SK-N-SH (cell line): ENCODE results near the gene LINS1. TPM values are rescaled to one million over a fixed set of nuclear protein-coding genes. Genes with fewer than 3 reads are reported as not detected.

Experiments
- CTCF ChIA-PET: fragments of 300-600, 350-600 bp; formaldehyde crosslinking; extraction: SDS; loops from one replicate; lab custom pipeline; 2021; lab: Yijun Ruan, JAX
- POLR2A ChIA-PET: fragments of 350-600 bp; sonication (Branson Sonifier 250); formaldehyde crosslinking; extraction: SDS; loops from one replicate; lab custom pipeline; 2020; ENCODE audit warnings: antibody characterized with exemption, inconsistent platforms; lab: Yijun Ruan, JAX
- DNase-seq: peaks from one replicate; pipeline ENCODE4 v3.0.0; 2012
- H2AFZ ChIP-seq: fragments of 200-600 bp; sonication (generic); 2 replicates; pipeline ENCODE4 v1.8.1; 2016; ENCODE audit warnings: antibody characterized with exemption, mild to moderate bottlenecking, low read depth
- H3F3A ChIP-seq: fragments of 200-600 bp; sonication (generic); replicated peaks from 2 replicates; pipeline ENCODE3; 2016; ENCODE audit warnings: antibody characterized with exemption, mild to moderate bottlenecking; ENCODE audit not compliant: insufficient read depth
- H3K27ac ChIP-seq, 2 experiments: fragments of 200-500 bp in 1 of 2; fragments of 200-600 bp in 1 of 2; sonication (Bioruptor generic) in 1 of 2; sonication (generic), shearing (Covaris generic) in 1 of 2; 2 replicates each; pipeline versions ENCODE4 v1.5.1 to v1.6.1; 2014 to 2016; ENCODE audit warnings: low read depth in 2 of 2, inconsistent platforms in 1 of 2, low read length in 1 of 2, mild to moderate bottlenecking in 1 of 2, mixed read lengths in 1 of 2
- H3K27me3 ChIP-seq: fragments of 200-600 bp; sonication (generic), shearing (Covaris generic); 2 replicates; pipeline ENCODE4 v1.6.1; 2016; ENCODE audit warnings: mixed run types; ENCODE audit not compliant: insufficient read depth
- H3K36me3 ChIP-seq, 2 experiments: fragments of 200-500 bp in 1 of 2; fragments of 200-600 bp in 1 of 2; sonication (Bioruptor generic) in 1 of 2; sonication (generic) in 1 of 2; replicated peaks in 1 of 2; 2 replicates each; pipeline versions ENCODE3 to v1.5.1; 2014 to 2016; ENCODE audit warnings: low read length in 1 of 2, mild to moderate bottlenecking in 1 of 2; ENCODE audit not compliant: insufficient read depth in 2 of 2, control insufficient read depth in 1 of 2
- H3K4me1 ChIP-seq, 2 experiments: fragments of 200-500 bp in 1 of 2; fragments of 200-600 bp in 1 of 2; sonication (Bioruptor generic) in 1 of 2; sonication (generic), shearing (Covaris generic) in 1 of 2; 2 replicates each; pipeline versions ENCODE4 v1.5.1 to v1.6.1; 2014 to 2016; ENCODE audit warnings: low read depth in 1 of 2, low read length in 1 of 2, mixed run types in 1 of 2; ENCODE audit not compliant: insufficient read depth in 2 of 2, control insufficient read depth in 1 of 2
- H3K4me2 ChIP-seq: fragments of 200-600 bp; sonication (generic), shearing (Covaris generic); 2 replicates; pipeline ENCODE4 v1.6.1; 2017; ENCODE audit warnings: mixed run types
- H3K4me3 ChIP-seq, 2 experiments: fragments of 200-500 bp in 1 of 2; fragments of 200-600 bp in 1 of 2; sonication (Bioruptor generic) in 1 of 2; sonication (generic), shearing (Covaris generic) in 1 of 2; 2 replicates each; pipeline versions ENCODE4 v1.5.1 to v1.8.1; 2014 to 2016; ENCODE audit warnings: low read depth in 2 of 2, inconsistent platforms in 1 of 2, low read length in 1 of 2, mild to moderate bottlenecking in 1 of 2, mixed read lengths in 1 of 2, moderate library complexity in 1 of 2
- H3K79me2 ChIP-seq: fragments of 200-600 bp; sonication (generic); 2 replicates; pipeline ENCODE4 v1.8.1; 2017; ENCODE audit warnings: mild to moderate bottlenecking; ENCODE audit not compliant: insufficient read depth
- H3K9ac ChIP-seq: fragments of 200-600 bp; sonication (generic); 2 replicates; pipeline ENCODE4 v1.6.1; 2017; ENCODE audit warnings: mixed run types
- H3K9me2 ChIP-seq: fragments of 200-600 bp; sonication (generic); 2 replicates; pipeline ENCODE4 v1.6.1; 2017; ENCODE audit warnings: mixed run types
- H3K9me3 ChIP-seq: fragments of 200-600 bp; sonication (generic); 2 replicates; pipeline ENCODE4 v1.6.1; 2017; ENCODE audit warnings: mixed run types, mild to moderate bottlenecking, moderate library complexity
- H4K20me1 ChIP-seq: fragments of 200-600 bp; sonication (generic); 2 replicates; pipeline ENCODE4 v1.6.1; 2017; ENCODE audit warnings: mild to moderate bottlenecking, mixed run types; ENCODE audit not compliant: insufficient read depth
- CTCF ChIP-seq: fragments of 200-600 bp; sonication (generic); IDR thresholded peaks from 2 replicates; pipeline ENCODE4 v1.6.1; 2017; ENCODE audit warnings: antibody characterized with exemption, mild to moderate bottlenecking, moderate library complexity
- EZH2phosphoT487 ChIP-seq: fragments of 200-600 bp; sonication (generic); IDR thresholded peaks from 2 replicates; pipeline ENCODE4 v1.6.1; 2017; ENCODE audit warnings: low read depth, mixed run types, mild to moderate bottlenecking, antibody characterized with exemption, moderate library complexity, borderline replicate concordance
- FOSL2 ChIP-seq: IDR thresholded peaks from 2 replicates; pipeline ENCODE4 v1.4.0; 2012; ENCODE audit warnings: low read depth, mild to moderate bottlenecking, moderate library complexity, borderline replicate concordance
- GATA2 ChIP-seq: sonication (generic); formaldehyde crosslinking; IDR thresholded peaks from 2 replicates; pipeline ENCODE4 v1.5.0; 2020; ENCODE audit warnings: mild to moderate bottlenecking, missing genetic modification reagents
- IRF3 ChIP-seq: fragments of 150-350 bp; IDR thresholded peaks from 2 replicates; pipeline ENCODE4 v1.6.1; 2016; ENCODE audit warnings: mild to moderate bottlenecking, low read depth, low read length
- JUND ChIP-seq: IDR thresholded peaks from 2 replicates; pipeline ENCODE4 v1.4.0; 2012
- MEF2A ChIP-seq: IDR thresholded peaks from 2 replicates; pipeline ENCODE4 v1.4.0; 2012; ENCODE audit warnings: low read depth, borderline replicate concordance
- MXI1 ChIP-seq: IDR thresholded peaks from 2 replicates; pipeline ENCODE4 v1.6.1; 2012; ENCODE audit warnings: mild to moderate bottlenecking, low read depth, low read length, improper control_type of control experiment
- NFIC ChIP-seq: IDR thresholded peaks from 2 replicates; pipeline ENCODE4 v1.4.0; 2012; ENCODE audit warnings: borderline replicate concordance
- RCOR1 ChIP-seq: fragments of 150-350 bp; IDR thresholded peaks from 2 replicates; pipeline ENCODE4 v1.6.1; 2017; ENCODE audit warnings: antibody characterized with exemption, low read length
- RFX5 ChIP-seq: IDR thresholded peaks from 2 replicates; pipeline ENCODE4 v1.6.1; 2012; ENCODE audit warnings: mild to moderate bottlenecking, improper control_type of control experiment, low read length
- RXRA ChIP-seq: IDR thresholded peaks from 2 replicates; pipeline ENCODE4 v1.4.0; 2012; ENCODE audit warnings: low read depth, mild to moderate bottlenecking, borderline replicate concordance
- SIN3A ChIP-seq: IDR thresholded peaks from 2 replicates; pipeline ENCODE4 v1.6.1; 2012; ENCODE audit warnings: low read depth, mild to moderate bottlenecking, low read length, moderate library complexity, borderline replicate concordance
- SMC3 ChIP-seq: IDR thresholded peaks from 2 replicates; pipeline ENCODE4 v1.6.1; 2012; ENCODE audit warnings: low read depth, low read length, improper control_type of control experiment
- TAF1 ChIP-seq: IDR thresholded peaks from 2 replicates; pipeline ENCODE4 v1.6.1; 2012; ENCODE audit warnings: low read depth, mild to moderate bottlenecking, low read length, moderate library complexity, borderline replicate concordance
- TCF12 ChIP-seq: IDR thresholded peaks from 2 replicates; pipeline ENCODE4 v1.4.0; 2012
- TEAD4 ChIP-seq: IDR thresholded peaks from 2 replicates; pipeline ENCODE4 v1.4.0; 2012; ENCODE audit warnings: mild to moderate bottlenecking, borderline replicate concordance; ENCODE audit not compliant: insufficient read depth
- USF1 ChIP-seq: IDR thresholded peaks from 2 replicates; pipeline ENCODE4 v1.4.0; 2012; ENCODE audit warnings: low read depth, borderline replicate concordance
- USF2 ChIP-seq: fragments of 150-350 bp; IDR thresholded peaks from 2 replicates; pipeline ENCODE4 v1.6.1; 2017; ENCODE audit warnings: antibody characterized with exemption, low read length, low read depth, borderline replicate concordance
- YY1 ChIP-seq: IDR thresholded peaks from 2 replicates; pipeline ENCODE4 v1.4.0; 2012; ENCODE audit warnings: low read depth, mild to moderate bottlenecking
- ZBTB33 ChIP-seq: IDR thresholded peaks from 2 replicates; pipeline ENCODE4 v1.4.0; 2012; ENCODE audit warnings: low read depth, borderline replicate concordance
- WGBS: methylation state at CpG from one replicate; pipeline ENCODE4 v1.1.6; 2017; ENCODE audit warnings: low lambda C conversion rate; 5-methylcytosine and 5-hydroxymethylcytosine counted together
- polyA plus RNA-seq, 3 experiments: library from polyadenylated mRNA; depleted of rRNA; stranded (reverse); fragments of >200 nt; gene quantifications; 2 replicates each; pipeline ENCODE4 v1.2.3, GENCODE V29; 2012

The LINS1 gene
- polyA plus RNA-seq, 1 of the 3 experiments (the other 2 are of a cell fraction), result 5.0 TPM

GRCh38 chr15:100596792-100597191 is 5.2 kb downstream of the LINS1 start (continued):
- no peak for TF ChIP-seq CTCF
- TF ChIP-seq SMC3, result no peak
- no peak for TF ChIP-seq NFIC

GRCh38 chr15:100595964-100596363 is 6.0 kb downstream of the LINS1 start:
- Histone ChIP-seq H3F3A (no peaks in the 10 kb centered on the region), H3K4me2 (no peak overlapping the region), H3K4me1 (peaks cover 0 to 15% of the 10 kb centered on the region in 2 experiments; a peak in 2 of 4 replicates), H2AFZ (no peak overlapping the region), H3K27ac (no peak overlapping the region; a peak in 1 of 4 replicates), H3K9me3 (no peaks in the 10 kb centered on the region), H3K36me3 (peaks cover 0 to 13% of the 10 kb centered on the region in 2 experiments), H3K4me3 (no peak overlapping the region), H3K27me3 (no peaks in the 10 kb centered on the region), H4K20me1 (no peaks in the 10 kb centered on the region), H3K9me2 (no peaks in the 10 kb centered on the region), H3K79me2 (peaks cover 89% of the 10 kb centered on the region), H3K9ac (no peak overlapping the region)
- ChIA-PET POLR2A (no interaction called here), CTCF (interaction anchor here (0.6 to 2.1 kb wide), 3 partner anchors 14 to 1126 kb away, joined by 5 to 10 read pairs (median 5); no protein-coding TSS in a partner anchor)
- no peak for DNase-seq
- TF ChIP-seq NFIC (no peak), RXRA (no peak), JUND (no peak), RCOR1 (no peak), MEF2A (no peak), TCF12 (no peak), IRF3 (no peak), EZH2phosphoT487 (no peak), MXI1 (no peak), TAF1 (no peak), SIN3A (no peak), FOSL2 (no peak), RFX5 (no peak), USF1 (no peak), GATA2 (CRISPR knock-in tag) (no peak), TEAD4 (no peak), USF2 (no peak), YY1 (no peak), ZBTB33 (no peak)
- WGBS, result 97% methylated on average over 3 of the region's 3 CpGs
